ENCODE measurements around the gene CACNA2D1.

Gene CACNA2D1

GRCh38 chr7:82343716-82344115 is 99.9 kb downstream of the CACNA2D1 start:
- no CpG with 5 or more reads among the region's 1 CpG for WGBS, 2 donors (ENCODE audit: extremely low coverage in 2 of 2, insufficient read length in 2 of 2, insufficient replicate concordance in 1 of 2)
- Histone ChIP-seq H2AFZ (ENCODE audit: low read length) (no peak overlapping the region), H4K8ac (ENCODE audit: low read depth, low read length) (no peak overlapping the region), H3K27me3 (ENCODE audit: control insufficient read depth in 3 of 3, insufficient read depth in 3 of 3, low read depth in 1 of 3, low read length in 3 of 3) (no peaks in the 10 kb centered on the region), H3K14ac (ENCODE audit: low read length) (no peak overlapping the region), H3K4ac (ENCODE audit: low read length) (no peak overlapping the region), H2BK12ac (ENCODE audit: low read length) (no peak overlapping the region), H3K4me1 (ENCODE audit: control insufficient read depth in 2 of 2, insufficient read depth in 1 of 2, low read depth in 1 of 2, low read length in 2 of 2) (no peaks in the 10 kb centered on the region), H3K9ac (ENCODE audit: low read depth, low read length, poor library complexity) (no peak overlapping the region), H3K4me2 (ENCODE audit: insufficient read depth, low read length, poor library complexity, severe bottlenecking) (no peak overlapping the region), H3K27ac (replicated peaks; ENCODE audit: low read length) (no peak overlapping the region), H2BK15ac (ENCODE audit: low read length) (no peak overlapping the region), H3K23ac (ENCODE audit: low read depth, low read length, poor library complexity) (no peak overlapping the region), H3K4me3 (ENCODE audit: low read length in 2 of 2) (no peak overlapping the region), H3K9me3 (replicated peaks in 1 of 2; ENCODE audit: control insufficient read depth in 2 of 2, insufficient read depth in 1 of 2, low read depth in 1 of 2, low read length in 2 of 2) (no peaks in the 10 kb centered on the region), H2BK5ac (ENCODE audit: low read length) (no peak overlapping the region), H2AK5ac (ENCODE audit: low read depth, low read length) (no peak overlapping the region), H2BK120ac (ENCODE audit: low read depth, low read length) (no peak overlapping the region), H4K91ac (ENCODE audit: low read depth, low read length, poor library complexity) (no peak overlapping the region), H3K79me1 (ENCODE audit: low read depth, low read length) (no peaks in the 10 kb centered on the region), H3K36me3 (replicated peaks in 1 of 2; ENCODE audit: control insufficient read depth in 2 of 2, insufficient read depth in 2 of 2, low read length in 2 of 2) (no peaks in the 10 kb centered on the region), H3K18ac (ENCODE audit: low read length) (no peak overlapping the region)
- no peak for DNase-seq (ENCODE audit: low spot score)

- no peak overlapping the region for H4K8ac ChIP-seq (ENCODE audit: low read depth, low read length)
- no peak overlapping the region for H2AFZ ChIP-seq (ENCODE audit: low read length)
- no peak overlapping the region for H3K4me2 ChIP-seq (ENCODE audit: insufficient read depth, low read length, poor library complexity, severe bottlenecking)
- H3K9me3 ChIP-seq (replicated peaks in 1 of 2; ENCODE audit: control insufficient read depth in 2 of 2, insufficient read depth in 1 of 2, low read depth in 1 of 2, low read length in 2 of 2): no peaks in the 10 kb centered on the region
- no peak for DNase-seq (ENCODE audit: low spot score)
- H2BK5ac ChIP-seq (ENCODE audit: low read length): no peak overlapping the region
- H3K27ac ChIP-seq (replicated peaks; ENCODE audit: low read length): no peak overlapping the region
- no peak overlapping the region for H3K9ac ChIP-seq (ENCODE audit: low read depth, low read length, poor library complexity)
- H4K91ac ChIP-seq (ENCODE audit: low read depth, low read length, poor library complexity): no peak overlapping the region
- H3K14ac ChIP-seq (ENCODE audit: low read length): no peak overlapping the region
- H3K79me1 ChIP-seq (ENCODE audit: low read depth, low read length): no peaks in the 10 kb centered on the region
- H2BK12ac ChIP-seq (ENCODE audit: low read length): no peak overlapping the region
- H2BK120ac ChIP-seq (ENCODE audit: low read depth, low read length): no peak overlapping the region
- H3K36me3 ChIP-seq (replicated peaks in 1 of 2; ENCODE audit: control insufficient read depth in 2 of 2, insufficient read depth in 2 of 2, low read length in 2 of 2): no peaks in the 10 kb centered on the region
- H3K4ac ChIP-seq (ENCODE audit: low read length): no peak overlapping the region
- H2AK5ac ChIP-seq (ENCODE audit: low read depth, low read length): no peak overlapping the region
- H3K23ac ChIP-seq (ENCODE audit: low read depth, low read length, poor library complexity): no peak overlapping the region
- no peaks in the 10 kb centered on the region for H3K27me3 ChIP-seq (ENCODE audit: control insufficient read depth in 3 of 3, insufficient read depth in 3 of 3, low read depth in 1 of 3, low read length in 3 of 3)
- H3K4me1 ChIP-seq (ENCODE audit: control insufficient read depth in 2 of 2, insufficient read depth in 1 of 2, low read depth in 1 of 2, low read length in 2 of 2): peaks cover 0 to 2% of the 10 kb centered on the region in 2 donors
- no CpG with 5 or more reads among the region's 1 CpG for whole genome bisulfite sequencing, 2 donors (ENCODE audit: extremely low coverage in 2 of 2, insufficient read length in 2 of 2, insufficient replicate concordance in 1 of 2)
- H2BK15ac ChIP-seq (ENCODE audit: low read length): no peak overlapping the region
- no peak overlapping the region for H3K4me3 ChIP-seq (ENCODE audit: low read length in 2 of 2)
- H3K18ac ChIP-seq (ENCODE audit: low read length): no peak overlapping the region
Measured at GRCh38 chr7:82339958-82340357, 103.6 kb downstream of the CACNA2D1 start.

- H3K36me3 ChIP-seq (replicated peaks in 1 of 2; ENCODE audit: control insufficient read depth in 2 of 2, insufficient read depth in 2 of 2, low read length in 2 of 2): no peaks in the 10 kb centered on the region
- no peak overlapping the region for H3K27ac ChIP-seq (replicated peaks; ENCODE audit: low read length)
- no peak overlapping the region for H3K18ac ChIP-seq (ENCODE audit: low read length)
- H3K4me3 ChIP-seq (ENCODE audit: low read length in 2 of 2): no peak overlapping the region
- H2BK5ac ChIP-seq (ENCODE audit: low read length): no peak overlapping the region
- no peak overlapping the region for H2AK5ac ChIP-seq (ENCODE audit: low read depth, low read length)
- no peak overlapping the region for H3K14ac ChIP-seq (ENCODE audit: low read length)
- H3K9me3 ChIP-seq (replicated peaks in 1 of 2; ENCODE audit: control insufficient read depth in 2 of 2, insufficient read depth in 1 of 2, low read depth in 1 of 2, low read length in 2 of 2): no peaks in the 10 kb centered on the region
- DNase-seq (ENCODE audit: low spot score): no peak
- no peak overlapping the region for H4K91ac ChIP-seq (ENCODE audit: low read depth, low read length, poor library complexity)
- H2BK12ac ChIP-seq (ENCODE audit: low read length): no peak overlapping the region
- no peak overlapping the region for H2BK120ac ChIP-seq (ENCODE audit: low read depth, low read length)
- no peak overlapping the region for H4K8ac ChIP-seq (ENCODE audit: low read depth, low read length)
- no peak overlapping the region for H2AFZ ChIP-seq (ENCODE audit: low read length)
- peaks cover 0 to 4% of the 10 kb centered on the region in 2 donors for H3K4me1 ChIP-seq (ENCODE audit: control insufficient read depth in 2 of 2, insufficient read depth in 1 of 2, low read depth in 1 of 2, low read length in 2 of 2)
- no peaks in the 10 kb centered on the region for H3K79me1 ChIP-seq (ENCODE audit: low read depth, low read length)
- no peak overlapping the region for H3K4ac ChIP-seq (ENCODE audit: low read length)
- no peak overlapping the region for H3K9ac ChIP-seq (ENCODE audit: low read depth, low read length, poor library complexity)
- no peak overlapping the region for H3K4me2 ChIP-seq (ENCODE audit: insufficient read depth, low read length, poor library complexity, severe bottlenecking)
- no peak overlapping the region for H2BK15ac ChIP-seq (ENCODE audit: low read length)
- H3K23ac ChIP-seq (ENCODE audit: low read depth, low read length, poor library complexity): no peak overlapping the region
- no CpG with 5 or more reads among the region's 1 CpG for WGBS, 2 donors (ENCODE audit: extremely low coverage in 2 of 2, insufficient read length in 2 of 2, insufficient replicate concordance in 1 of 2)
- no peaks in the 10 kb centered on the region for H3K27me3 ChIP-seq (ENCODE audit: control insufficient read depth in 3 of 3, insufficient read depth in 3 of 3, low read depth in 1 of 3, low read length in 3 of 3)
Measured at GRCh38 chr7:82335927-82336326, 107.7 kb downstream of the CACNA2D1 start.

- Histone ChIP-seq H2AK5ac (ENCODE audit: low read depth, low read length) (no peak overlapping the region), H2BK12ac (ENCODE audit: low read length) (no peak overlapping the region), H3K79me1 (ENCODE audit: low read depth, low read length) (no peaks in the 10 kb centered on the region), H3K27me3 (ENCODE audit: control insufficient read depth in 3 of 3, insufficient read depth in 3 of 3, low read depth in 1 of 3, low read length in 3 of 3) (no peaks in the 10 kb centered on the region), H3K4me1 (ENCODE audit: control insufficient read depth in 2 of 2, insufficient read depth in 1 of 2, low read depth in 1 of 2, low read length in 2 of 2) (peaks cover 0 to 4% of the 10 kb centered on the region in 2 donors), H3K27ac (replicated peaks; ENCODE audit: low read length) (no peak overlapping the region), H4K91ac (ENCODE audit: low read depth, low read length, poor library complexity) (no peak overlapping the region), H3K14ac (ENCODE audit: low read length) (no peak overlapping the region), H3K4me2 (ENCODE audit: insufficient read depth, low read length, poor library complexity, severe bottlenecking) (no peak overlapping the region), H3K4ac (ENCODE audit: low read length) (no peak overlapping the region), H3K36me3 (replicated peaks in 1 of 2; ENCODE audit: control insufficient read depth in 2 of 2, insufficient read depth in 2 of 2, low read length in 2 of 2) (no peaks in the 10 kb centered on the region), H2BK120ac (ENCODE audit: low read depth, low read length) (no peak overlapping the region), H3K9ac (ENCODE audit: low read depth, low read length, poor library complexity) (no peak overlapping the region), H3K4me3 (ENCODE audit: low read length in 2 of 2) (no peak overlapping the region), H3K9me3 (replicated peaks in 1 of 2; ENCODE audit: control insufficient read depth in 2 of 2, insufficient read depth in 1 of 2, low read depth in 1 of 2, low read length in 2 of 2) (no peaks in the 10 kb centered on the region), H2AFZ (ENCODE audit: low read length) (no peak overlapping the region), H2BK15ac (ENCODE audit: low read length) (no peak overlapping the region), H2BK5ac (ENCODE audit: low read length) (no peak overlapping the region), H3K18ac (ENCODE audit: low read length) (no peak overlapping the region), H4K8ac (ENCODE audit: low read depth, low read length) (no peak overlapping the region), H3K23ac (ENCODE audit: low read depth, low read length, poor library complexity) (no peak overlapping the region)
- no peak for DNase-seq (ENCODE audit: low spot score)
- WGBS, 2 donors (ENCODE audit: extremely low coverage in 2 of 2, insufficient read length in 2 of 2, insufficient replicate concordance in 1 of 2): no CpG with 5 or more reads among the region's 2 CpGs
Measured at GRCh38 chr7:82335001-82335400, 108.6 kb downstream of the CACNA2D1 start.
